WERI-Rb-1 (cell line): Measurements from ENCODE around the gene KAT2B.
A peak's percentile ranks its signal among the peaks of the same experiment; 100 is the strongest.

Source experiments
- DNase-seq: peaks from one replicate; pipeline ENCODE4 v3.0.0-alpha.2; 2020
- H3K27ac ChIP-seq: fragments of 250-450 bp; sonication (Bioruptor Pico); 2 replicates; pipeline ENCODE4 v1.5.1; 2020; ENCODE audit warnings: mild to moderate bottlenecking, moderate library complexity
- H3K27me3 ChIP-seq: fragments of 250-450 bp; sonication (Bioruptor Pico); 2 replicates; pipeline ENCODE4 v1.5.1; 2021; ENCODE audit warnings: mild to moderate bottlenecking, low read depth, moderate library complexity; ENCODE audit not compliant: insufficient read depth, severe bottlenecking
- H3K36me3 ChIP-seq: fragments of 250-450 bp; sonication (Bioruptor Pico); 2 replicates; pipeline ENCODE4 v1.5.1; 2020; ENCODE audit warnings: mild to moderate bottlenecking, moderate library complexity
- H3K4me3 ChIP-seq: 2 replicates; pipeline ENCODE4 v1.5.1; 2011; ENCODE audit warnings: low read depth, mild to moderate bottlenecking, control low read depth, low read length
- H3K9me3 ChIP-seq: fragments of 250-450 bp; sonication (Bioruptor Pico); 2 replicates; pipeline ENCODE4 v1.5.1; 2021; ENCODE audit warnings: mild to moderate bottlenecking, moderate library complexity; ENCODE audit not compliant: severe bottlenecking
- CTCF ChIP-seq: IDR thresholded peaks from 2 replicates; pipeline ENCODE4 v1.5.1; 2011; ENCODE audit warnings: low read depth, mild to moderate bottlenecking, control low read depth, inconsistent platforms, low read length

KAT2B gene

GRCh38 chr3:20072422-20072821, 32.2 kb downstream of the KAT2B start:
- H3K9me3 ChIP-seq = no peaks in the 10 kb centered on the region
- peaks cover 2% of the 10 kb centered on the region; the same call in 1 of the 2 replicates for H3K36me3 ChIP-seq
- DNase-seq = no peak
- no peak overlapping the region for H3K4me3 ChIP-seq
- no peaks in the 10 kb centered on the region for H3K27me3 ChIP-seq
- no peak for TF ChIP-seq CTCF
- H3K27ac ChIP-seq = no peak overlapping the region

GRCh38 chr3:20073068-20073467, 32.8 kb downstream of the KAT2B start:
- Histone ChIP-seq H3K9me3 (no peaks in the 10 kb centered on the region), H3K36me3 (peaks cover 2% of the 10 kb centered on the region; the same call in 1 of the 2 replicates), H3K4me3 (no peak overlapping the region), H3K27me3 (no peaks in the 10 kb centered on the region), H3K27ac (peak overlapping the region; percentile 16)
- no peak for DNase-seq
- no peak for TF ChIP-seq CTCF

- Histone ChIP-seq H3K36me3 (peaks cover 2% of the 10 kb centered on the region; the same call in 1 of the 2 replicates), H3K4me3 (no peak overlapping the region), H3K27me3 (no peaks in the 10 kb centered on the region), H3K9me3 (no peaks in the 10 kb centered on the region), H3K27ac (peak overlapping the region; percentile 39)
- DNase-seq = no peak
- TF ChIP-seq CTCF = no peak
Observed at GRCh38 chr3:20073683-20074082, 33.4 kb downstream of the KAT2B start.

- no peak overlapping the region for H3K4me3 ChIP-seq
- DNase-seq = no peak
- H3K27me3 ChIP-seq = no peaks in the 10 kb centered on the region
- TF ChIP-seq CTCF = no peak
- no peaks in the 10 kb centered on the region for H3K9me3 ChIP-seq
- H3K36me3 ChIP-seq = peaks cover 2% of the 10 kb centered on the region; the same call in 1 of the 2 replicates
- peak overlapping the region; percentile 39 for H3K27ac ChIP-seq
Observed at GRCh38 chr3:20074226-20075063, 34.2 kb downstream of the KAT2B start.

GRCh38 chr3:20075197-20075596, 35.0 kb downstream of the KAT2B start:
- no peak overlapping the region for H3K4me3 ChIP-seq
- no peaks in the 10 kb centered on the region for H3K9me3 ChIP-seq
- H3K36me3 ChIP-seq = peaks cover 2% of the 10 kb centered on the region; the same call in 1 of the 2 replicates
- TF ChIP-seq CTCF = no peak
- H3K27me3 ChIP-seq = no peaks in the 10 kb centered on the region
- H3K27ac ChIP-seq = no peak overlapping the region; the same call in 1 of the 2 replicates
- no peak for DNase-seq
